ENCODE measurements around the gene USP17L20.
"Not testable (repeated sequence)": the region's sequence is repeated elsewhere in the genome, so short reads cannot be mapped to it uniquely, and the experiment has no call there.

GRCh38 chr4:9210357-9210756 is 47.6 kb upstream of the USP17L20 start, which contains the start of gene USP17L10:
- not testable (repeated sequence) for TF ChIP-seq POLR2AphosphoS5, POLR2A (IDR thresholded peaks at IDR 0.05)

Measured in upper lobe of left lung (tissue), 4 donors.